ENCODE results near the gene HSD17B13.
"Not testable (repeated sequence)": the region's sequence is repeated elsewhere in the genome, so short reads cannot be mapped to it uniquely, and the experiment has no call there.

HSD17B13 gene

DNA sequence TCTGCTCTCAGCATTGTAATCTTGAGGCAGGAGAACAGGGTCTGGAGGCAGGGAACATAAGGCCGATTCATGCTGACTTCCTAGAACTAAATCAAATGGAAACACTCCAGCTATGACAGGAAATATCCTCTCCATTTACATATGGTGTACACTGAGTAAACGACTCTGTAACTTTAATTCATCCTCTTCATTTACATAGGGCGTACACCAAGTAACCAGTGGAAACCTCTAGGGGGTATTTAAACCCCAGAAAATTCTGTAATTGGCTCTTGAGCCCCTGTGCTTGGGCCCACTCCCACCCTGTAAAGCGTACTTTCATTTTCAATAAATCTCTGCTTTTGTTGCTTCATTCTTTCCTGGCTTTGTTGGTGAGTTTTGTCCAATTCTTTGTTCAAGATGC is 7.7 kb downstream of the HSD17B13 start:
- DNase-seq = not testable (repeated sequence)

DNA sequence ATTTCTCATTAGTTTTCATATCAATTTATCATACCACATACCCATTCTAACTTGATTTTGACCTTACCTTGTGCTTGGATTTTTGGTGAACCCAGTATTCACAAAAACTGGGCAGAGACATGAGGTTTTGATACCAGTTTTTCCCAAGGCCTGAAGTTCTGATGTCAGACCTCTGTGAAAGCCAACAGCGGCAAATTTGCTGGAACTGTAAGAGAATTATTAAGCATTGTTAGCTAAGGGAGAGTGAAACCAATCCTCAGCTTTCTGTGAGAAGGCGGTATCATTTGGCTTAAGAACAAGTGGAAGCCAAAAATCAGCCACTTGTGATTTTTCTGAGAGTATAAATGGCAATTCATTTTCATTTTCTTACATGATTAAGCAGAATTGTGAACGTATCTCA is 8.9 kb downstream of the HSD17B13 start:
- DNase-seq = no peak

DNA sequence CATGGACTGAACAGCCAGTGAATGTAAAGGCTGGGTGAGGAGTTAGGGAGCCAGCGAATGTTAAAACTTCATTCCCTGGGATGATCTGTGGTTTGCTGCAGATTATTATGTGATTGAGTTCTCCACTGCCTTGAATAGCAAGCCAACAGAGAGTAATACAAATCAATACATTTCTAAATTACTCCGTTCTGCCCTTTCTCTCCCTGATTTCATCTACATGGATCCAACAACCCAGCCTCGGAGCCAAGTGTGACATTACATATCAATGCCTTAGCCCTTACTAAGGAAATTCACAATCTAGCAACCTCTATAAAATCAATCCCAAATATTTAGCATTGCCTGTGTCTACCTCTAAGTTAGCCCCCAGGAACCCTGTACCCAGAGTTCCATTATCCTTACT is 11.0 kb downstream of the HSD17B13 start:
- DNase-seq = no peak

DNA sequence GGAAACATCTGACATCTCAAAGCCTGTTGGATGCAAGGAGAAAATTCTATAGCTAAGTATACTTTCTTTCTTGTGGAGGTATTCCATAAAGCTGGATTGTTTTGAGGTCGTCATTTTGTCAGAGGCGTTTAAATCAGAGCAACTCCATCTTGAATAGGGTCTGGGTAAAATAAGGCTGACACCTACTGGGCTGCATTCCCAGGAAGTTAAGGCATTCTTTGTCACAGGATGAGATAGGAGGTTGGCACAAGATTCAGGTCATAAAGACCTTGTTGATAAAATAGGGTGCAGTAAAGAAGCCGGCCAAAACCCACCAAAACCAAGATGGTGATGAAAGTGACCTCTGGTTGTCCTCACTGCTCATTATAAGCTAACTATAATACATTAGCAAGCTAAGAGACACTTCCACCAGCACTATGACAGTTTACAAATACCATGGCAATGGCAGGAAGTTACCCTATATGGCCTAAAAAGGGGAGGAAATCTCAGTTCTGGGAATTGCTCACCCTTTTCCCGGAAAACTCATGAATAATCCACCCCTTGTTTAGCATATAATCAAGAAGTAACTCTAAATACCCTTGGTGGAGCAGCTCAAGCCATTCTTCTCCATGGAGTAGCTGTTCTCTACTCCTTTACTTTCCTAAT is 11.9 kb downstream of the HSD17B13 start:
- DNase-seq = no peak

DNA sequence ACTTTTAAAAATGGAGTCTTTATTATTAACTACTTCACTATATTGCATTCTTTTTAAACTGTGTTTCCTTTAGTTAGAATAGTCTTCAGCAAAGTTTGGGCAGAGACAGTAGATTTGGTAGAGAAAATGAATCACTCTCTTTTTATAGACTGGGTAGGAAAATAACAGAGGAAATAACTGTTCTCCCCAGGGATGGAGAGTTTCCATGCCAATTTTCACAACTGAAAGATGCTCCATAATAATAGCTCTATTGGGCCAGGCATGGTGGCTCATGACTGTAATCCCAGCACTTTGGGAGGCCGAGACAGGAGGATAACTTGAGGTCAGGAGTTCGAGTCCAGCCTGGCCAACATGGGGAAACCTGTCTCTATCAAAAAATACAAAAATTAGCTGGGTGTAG is 13.1 kb downstream of the HSD17B13 start:
- DNase-seq = no peak

DNA sequence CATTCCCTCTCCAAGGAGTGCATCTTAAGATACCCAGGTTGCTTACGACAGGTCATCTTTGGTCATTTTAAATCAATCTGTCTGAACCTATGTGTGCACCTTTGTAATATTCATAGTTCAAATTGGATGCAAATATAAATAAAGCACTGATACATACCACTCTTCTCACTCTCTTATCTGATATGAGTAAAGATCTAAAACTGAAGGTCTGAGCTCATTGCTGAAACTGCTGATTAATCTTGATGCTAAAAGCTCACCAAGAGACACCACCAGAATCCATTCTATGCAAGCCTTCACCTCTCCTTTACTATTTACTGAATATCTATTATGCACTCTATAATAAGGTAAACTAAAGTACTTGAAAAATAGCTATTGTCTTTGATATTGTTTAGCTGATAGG is 16.6 kb downstream of the HSD17B13 start:
- no peak for DNase-seq

DNA sequence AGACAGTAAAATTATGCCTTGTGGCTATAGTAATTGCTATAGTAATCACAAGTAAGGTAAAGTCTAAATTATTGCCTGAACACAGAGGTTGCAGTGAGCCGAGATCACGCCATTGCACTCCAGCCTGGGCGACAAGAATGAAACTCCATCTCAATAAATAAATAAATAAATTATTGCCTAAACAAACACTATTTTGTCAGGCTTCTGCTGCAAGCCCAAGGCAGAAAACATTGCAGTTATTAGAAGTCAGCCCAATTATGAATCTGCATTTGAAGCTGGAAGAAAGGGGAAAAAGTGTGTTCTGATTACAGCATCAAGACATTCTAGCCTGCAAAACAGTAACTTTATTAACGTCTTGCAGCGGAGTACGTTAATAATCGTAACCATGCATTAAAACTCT is 17.1 kb downstream of the HSD17B13 start:
- no peak for DNase-seq

DNA sequence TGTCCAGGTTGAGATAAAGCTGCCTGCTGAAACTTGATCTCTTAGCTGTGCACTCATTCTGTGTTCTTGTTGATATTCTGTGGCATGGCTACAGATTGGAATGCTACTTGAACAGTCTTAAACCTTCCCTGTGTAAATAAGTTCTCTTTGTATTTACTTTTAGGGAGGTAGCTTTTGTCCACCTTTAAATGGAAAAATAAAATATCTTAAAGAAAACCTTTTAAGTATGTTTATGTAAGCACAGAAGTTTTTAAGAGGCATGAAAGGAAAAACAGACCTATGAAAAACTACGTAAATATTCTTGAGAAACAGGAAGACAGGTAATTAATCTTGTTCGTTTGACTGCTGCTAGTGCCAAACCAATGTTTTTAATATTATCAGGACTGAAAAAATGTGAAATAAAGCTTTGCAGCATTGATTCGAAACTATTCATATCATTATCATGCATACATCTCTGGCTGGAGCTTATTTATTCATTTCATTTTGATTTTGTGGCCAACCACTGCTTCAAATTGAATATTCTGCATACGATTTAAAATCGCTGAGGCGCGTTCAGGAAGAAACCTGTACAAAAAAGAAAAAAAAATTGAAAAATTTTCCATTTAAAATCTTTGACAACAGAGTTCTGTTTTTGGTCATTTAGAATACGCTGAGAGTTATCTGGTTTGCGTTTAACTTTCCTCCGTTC is 17.8 kb downstream of the HSD17B13 start:
- no peak for DNase-seq

DNA sequence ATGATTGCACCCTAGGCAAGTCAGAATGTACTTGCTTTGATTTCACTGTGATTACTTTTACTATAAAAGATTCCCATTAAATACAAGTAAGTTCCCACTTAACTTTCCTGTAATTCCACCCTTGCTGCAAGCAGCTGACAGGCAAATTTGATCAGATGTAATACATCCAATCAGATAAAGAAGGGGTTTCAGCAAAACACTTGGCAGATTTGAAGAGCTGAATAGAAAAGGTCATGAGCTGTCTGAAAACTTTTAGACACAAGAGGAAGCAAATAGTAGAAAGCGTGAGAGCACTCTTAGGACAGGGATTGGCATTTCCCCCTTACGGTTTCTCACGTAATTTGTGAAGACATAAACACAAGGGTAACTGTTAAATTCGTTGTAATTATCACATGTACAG is 22.8 kb downstream of the HSD17B13 start:
- DNase-seq = no peak

DNA sequence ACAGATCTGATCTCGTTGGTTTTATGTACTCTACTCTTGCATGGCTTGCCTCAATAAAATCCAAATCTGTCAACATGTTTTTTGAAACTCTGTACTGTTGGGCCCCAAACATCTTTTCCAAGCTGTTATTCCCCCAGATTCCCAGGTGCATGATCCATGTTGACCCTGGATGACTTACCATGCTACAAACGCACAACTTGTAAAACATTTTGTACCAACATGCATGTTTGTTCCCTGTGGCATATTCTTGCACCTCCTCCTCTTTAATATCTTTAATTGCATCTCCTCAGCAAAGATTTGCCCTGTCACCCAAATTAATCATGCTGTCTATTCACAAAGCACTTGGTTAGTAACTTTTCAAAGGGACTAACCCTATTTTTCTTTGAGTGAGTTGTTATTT is 24.3 kb downstream of the HSD17B13 start:
- no peak for DNase-seq

DNA sequence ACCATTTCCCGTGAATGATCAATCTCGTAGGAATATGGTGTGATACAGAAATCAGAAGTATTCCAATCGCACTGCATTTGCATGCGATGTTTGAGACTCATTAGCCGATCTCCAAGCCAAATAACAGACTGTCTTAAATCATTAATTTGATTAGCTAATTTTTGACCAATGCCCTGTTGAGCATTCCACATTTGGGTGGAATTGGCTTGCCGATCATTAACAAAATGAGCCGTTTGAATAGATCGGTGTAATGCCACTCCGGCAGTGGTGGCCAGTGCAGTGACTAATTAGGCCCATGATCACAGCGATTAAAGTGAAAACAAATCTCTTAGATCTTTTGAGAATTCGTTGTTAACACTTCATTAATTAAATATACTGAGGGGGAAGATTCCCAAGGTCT is 27.8 kb downstream of the HSD17B13 start:
- DNase-seq = not testable (repeated sequence)

DNA sequence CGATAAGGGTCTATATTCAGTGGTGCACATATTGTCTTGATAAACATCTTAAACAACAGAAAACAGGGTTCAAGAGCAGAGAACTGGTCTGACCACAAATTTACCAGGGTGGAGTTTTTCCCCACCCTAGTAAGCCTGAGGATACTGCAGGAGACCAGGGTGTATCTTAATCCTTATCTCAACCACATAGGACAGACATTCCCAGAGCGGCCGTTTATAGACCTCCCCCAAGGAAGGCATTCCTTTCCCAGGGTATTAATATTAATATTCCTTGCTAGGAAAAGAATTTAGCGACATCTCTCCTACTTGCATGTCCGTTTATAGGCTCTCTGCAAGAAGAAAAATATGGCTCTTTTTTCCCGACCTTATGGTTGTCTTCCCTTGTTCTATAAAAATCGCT is 28.8 kb downstream of the HSD17B13 start:
- DNase-seq = not testable (repeated sequence)

DNA sequence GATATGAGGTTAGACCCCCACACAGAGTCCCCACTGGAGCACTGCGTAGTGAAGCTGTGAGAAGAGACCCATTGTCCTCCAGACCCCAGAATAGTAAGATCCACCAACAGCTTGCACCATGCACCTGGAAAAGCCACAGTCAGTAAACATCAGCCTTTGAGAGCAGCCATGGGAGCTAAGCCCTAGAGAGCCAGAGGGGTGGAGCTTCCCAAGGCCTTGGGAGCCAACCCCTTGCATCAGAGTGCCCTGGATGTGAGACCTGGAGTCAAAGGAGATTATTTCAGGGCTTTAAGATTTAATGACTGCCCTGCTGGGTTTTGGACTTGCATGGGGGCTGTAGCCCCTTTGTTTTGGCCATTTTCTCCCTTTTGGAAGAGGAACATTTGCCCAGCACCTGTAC is 35.7 kb downstream of the HSD17B13 start:
- no peak for DNase-seq

DNA sequence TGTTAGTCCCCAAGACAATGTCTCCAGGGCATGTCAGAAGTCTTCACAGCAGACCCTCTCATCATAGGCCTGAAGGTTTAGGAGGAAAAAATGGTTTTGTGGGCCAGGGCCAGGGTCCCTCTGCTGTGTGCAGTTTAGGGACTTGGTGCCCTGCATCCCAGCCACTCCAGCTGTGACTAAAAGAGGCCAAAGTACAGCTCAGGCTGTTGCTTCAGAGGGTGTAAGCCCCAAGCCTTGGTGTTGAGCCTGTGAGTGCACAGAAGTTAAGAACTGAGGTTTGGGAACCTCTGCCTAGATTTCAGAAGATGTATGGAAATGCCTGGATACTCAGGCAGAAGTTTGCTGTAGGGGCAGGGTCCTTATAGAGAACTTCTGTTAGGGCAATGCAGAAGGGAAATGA is 38.4 kb downstream of the HSD17B13 start:
- not testable (repeated sequence) for DNase-seq

DNA sequence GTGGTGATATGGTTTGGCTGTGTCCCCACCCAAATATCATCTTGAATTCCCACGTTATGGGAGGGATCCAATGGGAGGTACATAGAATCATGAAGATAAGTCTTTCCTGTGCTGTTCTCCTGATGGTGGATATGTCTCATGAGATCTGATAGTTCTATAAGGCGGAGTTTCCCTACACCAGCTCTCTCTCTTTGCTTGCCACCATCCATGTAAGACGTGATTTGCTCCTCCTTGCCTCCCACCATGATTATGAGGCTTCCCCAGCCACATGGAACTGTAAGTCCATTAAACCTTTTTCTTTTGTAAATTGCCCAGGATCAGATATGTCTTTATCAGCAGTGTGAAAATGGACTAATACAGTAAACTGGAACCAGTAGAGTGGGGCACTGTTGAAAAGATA is 39.5 kb downstream of the HSD17B13 start:
- DNase-seq = no peak

DNA sequence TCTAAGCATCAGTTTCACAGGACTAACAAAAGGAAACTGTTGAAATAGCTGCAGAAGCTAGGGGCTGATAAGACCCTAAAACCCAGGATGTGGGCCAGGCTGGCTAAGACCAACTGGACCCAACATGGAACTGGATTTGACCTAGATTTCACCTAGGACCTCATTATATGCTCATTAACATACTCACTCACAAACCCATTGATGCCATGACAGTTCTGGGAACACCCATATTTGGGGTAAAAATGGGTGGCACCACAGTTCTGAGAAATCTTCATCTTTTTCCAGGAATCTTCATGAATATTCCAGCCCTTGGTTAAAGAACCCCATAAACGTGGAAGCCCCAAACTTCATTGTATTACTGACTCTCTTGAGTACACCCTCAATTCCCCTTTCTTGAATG is 41.1 kb downstream of the HSD17B13 start:
- no peak for DNase-seq

DNA sequence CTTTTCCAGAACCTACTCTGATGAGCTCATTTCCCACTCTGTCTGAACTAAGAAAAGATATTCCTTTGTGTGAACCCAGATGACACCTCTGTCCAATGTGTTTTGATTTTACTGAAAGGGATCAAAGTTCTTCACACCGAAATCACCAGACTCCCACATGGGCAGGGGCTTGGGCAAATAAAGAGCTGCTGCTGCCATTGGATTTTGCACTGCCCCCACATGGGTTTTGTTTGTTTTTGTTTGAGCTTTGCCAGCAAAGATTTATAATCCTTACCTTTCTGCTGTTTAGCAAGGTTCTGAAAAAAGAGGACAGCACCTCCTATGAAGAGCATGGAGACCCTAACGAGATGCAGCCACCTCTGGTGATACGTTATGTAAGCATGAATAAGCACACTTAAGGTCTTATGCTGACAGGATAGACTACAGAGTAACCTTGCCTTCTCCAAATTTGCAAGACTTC is 44.3 kb downstream of the HSD17B13 start:
- DNase-seq = no peak

DNA sequence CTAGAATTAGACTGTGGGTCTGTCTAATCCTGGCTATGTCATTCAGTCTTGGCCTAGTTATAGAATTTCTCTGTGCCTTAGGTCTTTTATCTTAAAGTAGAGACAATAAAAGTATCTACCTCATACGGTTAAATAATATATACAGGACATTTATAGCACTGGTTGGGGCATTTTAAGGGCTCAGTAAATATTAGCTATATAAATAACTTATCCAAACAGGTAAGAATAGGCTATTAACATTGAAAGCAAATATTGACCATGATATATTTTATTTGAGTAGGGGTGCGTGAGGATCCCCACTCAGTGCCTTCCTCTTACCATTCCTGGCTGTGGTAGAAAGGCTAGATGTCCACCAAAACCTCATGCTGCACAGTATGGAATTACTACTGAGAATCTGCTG is 47.4 kb downstream of the HSD17B13 start:
- DNase-seq = no peak

DNA sequence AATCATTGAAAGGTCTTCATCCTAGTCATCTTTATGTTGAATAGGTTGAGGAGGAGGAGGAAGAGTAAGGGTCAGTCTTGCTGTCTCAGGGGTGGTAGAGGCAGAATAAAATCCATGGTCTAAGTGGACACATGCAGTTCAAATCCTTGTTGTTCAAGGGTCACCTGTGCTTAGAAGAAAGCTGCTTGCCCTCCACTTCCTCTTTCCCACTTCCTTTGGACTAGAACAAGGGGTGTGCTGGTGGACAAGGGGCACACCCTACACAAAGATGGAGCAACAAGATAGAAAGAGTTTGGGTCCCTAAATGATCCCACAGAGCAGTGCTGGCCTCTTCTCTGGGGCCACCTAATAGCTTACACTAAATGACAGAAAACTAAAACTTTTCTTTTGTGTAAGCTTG is 47.9 kb downstream of the HSD17B13 start:
- no peak for DNase-seq

DNA sequence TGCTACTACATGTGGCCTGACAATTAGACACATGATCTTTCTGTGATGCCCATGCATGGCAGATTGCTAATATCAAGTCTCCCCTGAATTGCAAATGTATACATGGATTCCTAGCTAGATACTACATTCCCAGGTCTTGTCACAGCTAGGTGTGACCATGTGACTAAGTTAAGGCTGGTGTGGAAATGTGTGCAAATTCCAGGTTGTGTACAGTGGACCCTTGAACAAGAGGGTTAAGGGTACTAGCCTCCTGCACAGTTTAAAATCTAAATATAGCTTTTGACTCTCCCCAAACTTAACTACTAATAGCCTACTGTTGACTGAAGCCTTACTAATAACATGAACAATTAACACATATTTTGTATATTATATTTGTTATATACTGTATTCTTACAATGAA is 48.4 kb downstream of the HSD17B13 start:
- DNase-seq = no peak

DNA sequence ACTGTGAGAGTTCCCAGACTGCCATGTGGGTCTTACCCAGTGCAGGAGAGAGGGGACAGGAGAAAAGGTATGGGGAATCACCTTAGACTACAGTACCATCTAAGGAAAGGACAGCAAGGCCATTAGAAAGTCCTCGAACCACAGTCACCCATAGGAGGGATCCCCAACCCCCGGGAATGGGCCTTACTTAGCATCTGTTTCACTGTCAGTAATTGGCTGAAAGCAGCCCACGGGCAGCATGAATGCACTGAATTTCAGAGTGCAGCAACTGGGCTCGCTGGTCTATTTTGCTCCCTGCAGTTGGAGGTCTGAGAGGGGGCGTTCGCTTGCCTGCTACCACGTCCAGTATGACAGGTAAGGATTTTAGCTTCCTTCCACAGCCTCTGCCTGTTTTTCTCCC is 51.9 kb downstream of the HSD17B13 start:
- no peak for DNase-seq

DNA sequence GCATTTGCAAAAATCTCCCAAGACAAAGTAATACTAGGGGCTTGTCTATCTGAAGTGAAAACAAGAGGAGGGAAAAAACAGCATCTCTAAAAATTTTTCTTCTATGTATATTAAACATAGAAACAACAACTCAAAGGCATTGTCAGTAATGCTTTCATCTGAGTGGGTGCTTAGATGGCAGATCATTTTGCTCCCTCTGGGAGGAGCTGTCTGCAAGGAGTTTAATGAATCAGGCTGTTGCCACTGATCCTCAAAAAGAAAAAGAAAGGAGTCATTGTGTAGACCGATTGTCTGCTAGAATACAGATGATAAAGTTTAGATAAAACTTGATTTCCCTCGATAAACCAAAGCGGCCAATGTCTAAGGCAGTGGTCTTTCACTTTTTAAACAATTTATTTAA is 52.5 kb downstream of the HSD17B13 start:
- DNase-seq = peak; percentile 3

DNA sequence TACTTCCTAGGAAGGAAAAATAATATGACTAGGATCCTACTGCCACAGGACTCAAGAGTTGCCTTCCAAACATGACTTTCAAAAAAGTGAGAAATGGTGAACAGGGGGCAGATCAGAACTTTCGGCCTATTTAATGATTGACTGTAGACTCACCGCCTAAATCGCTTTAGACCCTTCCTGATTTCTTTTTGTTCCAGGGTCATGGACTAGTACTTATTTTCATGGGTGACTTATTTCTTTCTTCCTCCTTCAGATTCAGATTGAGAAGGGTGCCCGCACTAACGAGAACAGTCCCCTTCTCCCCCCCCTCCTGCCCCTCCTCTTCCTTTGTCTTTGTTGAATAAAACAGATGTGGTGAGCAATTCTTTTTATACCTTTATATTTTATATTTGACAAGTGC is 54.3 kb downstream of the HSD17B13 start:
- DNase-seq = no peak

DNA sequence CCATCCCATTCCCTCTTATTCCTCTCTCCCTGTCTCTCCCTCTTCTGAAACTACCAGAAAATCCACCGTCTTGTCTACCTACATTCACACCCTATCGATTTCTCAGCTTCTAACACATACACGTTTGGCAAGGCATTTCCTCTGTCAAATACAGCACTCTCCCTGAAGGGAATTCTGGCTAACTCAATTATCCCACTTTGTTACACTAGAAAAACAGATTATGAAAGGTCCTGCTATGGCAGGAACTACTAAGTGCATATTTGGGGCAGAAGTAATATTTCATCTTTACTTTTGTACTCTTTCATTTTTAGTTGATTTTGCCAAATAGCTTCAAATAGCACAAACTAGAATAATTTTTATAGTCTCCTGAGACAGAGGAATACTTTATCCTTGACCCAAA is 55.7 kb downstream of the HSD17B13 start:
- DNase-seq = no peak

DNA sequence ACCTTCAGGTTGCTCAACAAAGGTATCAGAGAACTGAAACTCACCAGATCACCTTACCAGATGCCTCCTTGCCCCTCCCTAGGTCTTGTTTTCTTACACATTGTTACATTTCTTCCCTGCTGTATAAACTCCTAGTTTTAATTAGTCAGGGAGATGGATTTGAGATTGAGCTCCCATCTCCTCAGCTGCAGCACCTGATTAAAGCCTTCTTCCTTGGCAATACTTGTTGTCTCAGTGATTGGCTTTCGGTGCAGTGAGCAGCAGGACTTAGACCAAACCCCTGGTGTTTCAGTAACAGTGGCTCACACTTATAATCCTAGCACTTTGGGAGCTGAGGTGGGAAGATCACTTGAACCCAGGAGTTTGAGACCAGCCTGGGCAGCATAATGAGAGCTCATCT is 59.8 kb downstream of the HSD17B13 start:
- no peak for DNase-seq
